NCI-H1092 (cell line): ENCODE data around the gene PTPN3.

Experiments
- DNase-seq: peaks from one replicate; lab custom pipeline; 2025; lab: John Stamatoyannopoulos, UW

PTPN3 gene

DNA sequence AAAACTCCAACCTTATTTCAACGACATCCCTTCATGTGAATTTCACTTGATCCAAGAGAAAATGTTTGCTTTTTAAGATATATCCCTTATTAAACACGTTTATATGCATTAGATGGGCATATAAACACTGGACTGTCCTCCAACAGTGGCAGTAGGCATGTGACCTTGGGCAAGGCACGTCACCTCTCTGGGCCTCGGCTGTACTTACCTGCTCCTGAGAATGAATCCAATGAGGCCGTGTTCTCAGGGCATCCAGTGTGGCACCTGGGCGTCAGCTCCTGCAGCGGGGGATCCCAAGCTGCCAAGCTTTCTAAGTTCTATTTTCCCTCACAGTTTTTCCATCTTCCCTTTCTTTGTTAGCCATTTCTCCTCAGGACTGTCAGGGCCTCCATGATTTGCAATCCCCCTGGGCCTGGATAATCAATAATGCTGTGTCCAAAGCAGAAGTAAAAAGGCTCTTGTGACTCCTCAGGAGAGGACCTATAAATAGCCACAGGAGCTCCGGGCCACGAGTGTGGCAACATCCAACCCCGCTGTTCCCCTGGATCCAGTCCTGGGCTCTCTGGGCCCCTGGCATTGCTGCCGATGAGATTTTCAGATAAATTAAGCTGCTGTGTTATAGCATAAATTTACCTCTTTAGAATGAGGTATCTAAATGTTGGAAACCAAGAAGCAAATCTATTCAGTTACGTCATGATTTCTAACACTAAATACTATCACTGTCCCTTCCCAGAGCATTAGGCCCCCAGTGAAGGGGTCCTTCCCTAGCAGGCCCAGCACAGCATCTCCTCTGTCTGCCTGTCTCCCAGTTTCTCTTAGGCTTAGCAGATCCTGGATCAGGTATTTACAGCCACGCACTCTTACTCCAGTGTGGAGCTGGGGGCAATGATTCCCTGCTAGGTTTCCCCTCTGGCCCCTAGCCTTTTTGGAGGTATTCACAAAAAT is 76.8 kb downstream of the PTPN3 start:
- DNase-seq = no peak

DNA sequence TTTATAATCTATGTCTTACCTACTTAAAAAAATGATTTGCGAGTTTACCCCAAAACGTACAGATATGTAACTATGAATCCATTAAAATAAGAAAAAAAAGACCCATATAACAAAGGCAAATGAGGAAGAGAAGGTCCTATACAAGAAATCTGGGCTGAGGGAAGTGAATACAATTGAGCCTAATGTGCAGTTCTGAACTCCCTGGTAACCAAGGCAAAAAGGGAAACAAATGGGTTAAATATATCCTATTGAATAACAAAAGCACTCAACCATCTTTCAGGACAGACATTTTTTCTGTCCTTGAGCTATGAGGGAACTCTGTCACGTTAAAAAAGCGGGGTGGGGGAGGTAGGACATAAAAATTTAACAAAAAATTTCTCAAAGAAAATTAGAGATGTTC is 78.6 kb downstream of the PTPN3 start:
- DNase-seq = no peak

GRCh38 chr9:109418827-109419226 is 79.3 kb downstream of the PTPN3 start:
- DNase-seq = no peak

- no peak for DNase-seq
Measured at GRCh38 chr9:109417585-109418544, 80.2 kb downstream of the PTPN3 start.

DNA sequence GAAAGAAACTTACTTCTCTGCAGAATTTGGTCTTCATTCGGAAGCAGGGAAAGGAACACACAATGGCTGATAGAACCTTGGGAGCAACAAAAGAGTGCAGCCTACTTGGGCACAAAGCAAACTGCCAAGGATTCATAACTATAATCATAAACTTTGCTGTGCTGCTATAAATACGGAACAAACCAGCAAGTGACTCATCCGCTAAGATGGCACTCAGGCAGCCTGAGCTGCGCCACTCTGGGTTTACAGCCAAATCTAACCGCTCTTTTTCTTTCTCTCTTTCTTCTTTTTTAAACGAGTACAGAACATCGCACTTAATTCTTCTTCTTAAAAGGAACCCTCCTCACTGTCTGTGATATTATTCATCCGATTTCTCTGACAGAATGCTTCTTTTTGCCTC is 81.1 kb downstream of the PTPN3 start:
- no peak for DNase-seq

- no peak for DNase-seq
Measured at GRCh38 chr9:109416135-109416706, 81.9 kb downstream of the PTPN3 start.

DNA sequence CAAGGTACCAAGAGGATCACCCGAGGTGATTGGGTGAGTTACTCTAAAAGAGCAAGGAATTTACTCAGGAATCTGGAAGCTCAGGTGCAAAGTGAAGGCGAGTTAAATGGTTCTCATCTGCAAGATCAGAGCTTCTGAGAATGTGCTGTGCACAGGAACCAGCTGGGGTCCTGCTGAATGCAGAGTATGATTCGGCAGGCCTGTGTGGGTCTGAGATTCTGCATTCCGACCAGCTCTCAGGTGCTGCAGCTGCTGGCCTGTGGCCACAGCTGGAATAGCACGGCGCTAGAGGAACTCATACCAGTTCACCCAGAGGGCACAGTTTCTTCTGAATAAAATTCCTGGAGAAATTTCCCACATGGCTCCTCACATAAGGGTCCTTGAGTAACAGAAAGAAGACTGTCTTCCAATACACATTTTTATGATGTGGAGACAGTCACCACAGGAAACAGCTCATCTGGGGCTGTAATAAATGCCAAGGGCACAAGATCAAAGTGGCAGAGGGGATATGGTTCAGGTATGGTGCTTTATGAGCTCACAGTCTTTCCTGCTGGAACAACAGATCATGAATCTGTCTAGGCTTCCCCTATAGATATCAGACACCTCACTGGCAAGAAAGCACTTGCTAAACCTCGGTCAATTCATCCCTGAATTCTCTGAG is 83.9 kb downstream of the PTPN3 start:
- no peak for DNase-seq

GRCh38 chr9:109411798-109412352 is 86.2 kb downstream of the PTPN3 start:
- no peak for DNase-seq

DNA sequence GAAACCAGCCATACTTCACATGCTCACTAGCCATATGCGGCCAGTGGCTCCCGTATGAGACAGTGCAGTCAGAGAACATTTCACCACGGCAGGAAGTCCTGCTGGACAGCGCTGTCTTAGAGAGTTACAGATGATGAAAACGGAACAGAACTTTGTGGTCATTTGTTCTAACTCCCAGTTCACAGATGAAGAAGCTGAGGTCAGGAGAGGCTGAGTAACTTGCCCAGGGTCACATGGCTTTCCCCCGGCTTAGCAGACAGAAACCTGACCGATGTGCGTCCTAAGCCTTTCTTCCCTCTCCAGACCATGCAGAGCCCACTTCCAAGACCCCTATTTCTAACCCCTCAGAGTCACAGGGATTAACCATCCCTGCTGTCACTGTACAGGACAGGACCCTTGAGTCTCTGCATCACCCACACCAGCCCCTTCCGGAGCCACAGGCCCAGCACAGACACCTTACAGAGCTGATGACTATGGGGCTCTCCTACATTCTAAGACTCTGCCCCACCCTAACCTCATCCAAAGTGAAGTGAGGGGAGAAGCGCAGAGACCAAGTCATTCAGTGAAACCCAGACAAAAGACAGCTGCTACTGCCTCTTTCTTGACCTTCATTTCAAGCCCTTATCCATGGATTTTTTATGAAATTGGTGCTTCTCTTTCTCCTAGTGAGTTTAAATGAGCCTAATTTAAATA is 86.9 kb downstream of the PTPN3 start:
- no peak for DNase-seq

GRCh38 chr9:109409773-109410397 is 88.2 kb downstream of the PTPN3 start:
- DNase-seq = no peak

- no peak for DNase-seq
Measured at GRCh38 chr9:109408759-109409462, 89.2 kb downstream of the PTPN3 start.

DNA sequence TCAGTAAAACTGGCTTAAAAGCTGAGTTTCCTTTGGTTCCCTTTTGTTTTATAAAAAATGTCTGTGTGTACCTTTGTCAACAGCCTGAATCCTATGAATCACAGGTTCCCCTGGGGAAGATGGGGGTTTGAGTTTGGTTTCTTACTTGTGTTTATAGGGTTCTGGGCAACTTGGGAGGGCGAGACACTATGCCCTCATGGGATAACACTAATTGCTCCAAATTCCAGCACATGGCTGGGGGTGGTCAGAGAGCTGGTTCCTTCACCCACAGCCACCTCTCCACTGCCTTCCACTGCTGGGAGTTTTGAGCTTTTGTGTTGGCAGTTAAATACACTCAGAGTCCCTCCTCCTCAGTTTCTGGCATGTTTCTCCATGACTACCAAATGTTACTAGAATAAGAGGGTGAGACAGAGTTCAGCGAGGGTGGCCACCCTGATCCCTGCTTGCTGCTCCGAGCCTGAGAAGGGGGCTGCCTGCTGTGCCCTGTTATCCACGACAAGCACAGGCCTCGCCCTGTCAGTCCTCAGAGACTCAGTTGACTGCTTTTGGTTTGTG is 94.3 kb downstream of the PTPN3 start:
- no peak for DNase-seq

DNA sequence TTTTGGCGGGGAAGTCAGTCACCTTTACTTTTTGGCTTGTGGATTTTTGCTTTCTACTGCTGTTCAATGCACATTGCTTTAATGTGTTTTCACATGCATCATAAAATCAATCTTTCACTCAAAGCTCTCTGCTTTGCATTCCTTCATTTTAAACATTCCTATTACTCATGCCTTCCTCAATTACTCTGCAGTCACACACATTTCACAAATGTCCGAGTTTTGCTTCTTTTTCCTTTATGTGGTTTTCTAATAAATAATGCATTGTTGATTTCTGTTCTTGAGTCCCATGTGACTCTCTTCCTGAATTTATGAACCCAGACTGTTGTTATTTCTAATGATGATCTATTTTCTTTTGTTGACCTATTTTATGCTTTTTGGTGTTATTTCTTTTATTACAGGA is 95.0 kb downstream of the PTPN3 start:
- DNase-seq = no peak

- no peak for DNase-seq
Measured at GRCh38 chr9:109401990-109402318, 96.2 kb downstream of the PTPN3 start.

DNA sequence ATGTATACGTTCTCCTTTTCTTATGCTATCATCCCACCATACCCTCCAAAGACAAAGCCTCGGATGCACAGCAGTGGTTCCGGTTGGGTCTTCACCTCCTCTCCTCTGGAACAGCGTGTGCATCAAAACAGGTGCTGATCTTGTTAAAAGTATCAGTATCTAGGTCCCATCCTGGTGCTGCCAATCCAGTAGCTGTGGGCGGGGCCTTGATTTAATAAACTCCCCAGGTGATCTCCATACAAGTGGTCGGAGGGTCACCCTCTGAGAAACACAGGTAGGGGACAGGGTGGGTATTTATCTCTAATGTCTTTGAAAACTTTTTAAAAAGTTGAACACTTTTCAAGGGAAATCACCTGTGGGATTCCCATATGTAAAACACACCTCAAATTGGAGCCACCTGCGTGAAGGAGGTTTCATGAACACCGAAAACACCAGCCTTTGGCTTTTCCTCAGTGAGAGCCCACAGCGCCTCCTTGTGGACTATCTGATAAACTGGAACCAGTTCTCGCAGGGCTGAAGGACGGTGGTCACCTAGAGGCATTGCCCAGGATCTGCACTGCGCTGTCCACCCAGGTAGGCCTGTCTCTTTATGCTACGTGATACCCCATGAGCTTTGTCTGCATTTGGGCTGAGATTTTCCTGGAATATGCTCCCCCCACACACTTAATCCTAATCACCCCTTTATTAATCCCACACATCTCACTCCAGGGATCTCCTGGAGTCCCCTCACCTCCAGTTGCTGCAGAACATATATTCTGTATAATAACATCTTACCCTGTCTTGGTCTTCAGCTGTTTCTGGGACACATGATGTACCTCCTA is 96.7 kb downstream of the PTPN3 start:
- peak; percentile 65 for DNase-seq

DNA sequence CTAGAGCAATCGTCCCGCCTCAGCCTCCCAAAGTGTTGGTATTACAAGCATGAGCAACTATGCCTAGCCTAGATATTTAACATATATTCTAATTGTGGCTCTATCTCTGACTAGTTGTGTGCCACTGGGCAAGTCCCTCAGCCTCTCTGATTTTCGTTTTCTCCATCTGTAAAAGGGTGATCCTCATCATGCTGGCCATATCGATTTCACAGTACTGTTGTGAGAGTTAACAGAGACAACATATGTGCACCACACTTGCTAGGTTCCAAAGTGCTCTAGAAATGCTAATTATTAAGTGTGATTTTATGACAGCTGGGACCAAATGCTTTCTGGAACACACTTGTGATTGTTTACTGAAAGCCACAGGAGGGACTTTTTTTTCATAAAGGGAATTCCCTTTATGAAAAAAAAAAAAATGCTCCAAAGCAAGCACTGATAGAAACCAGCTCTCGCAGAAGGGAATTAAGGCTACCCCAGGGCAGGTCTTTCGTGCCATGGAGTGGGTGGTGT is 98.8 kb downstream of the PTPN3 start:
- no peak for DNase-seq

- DNase-seq = no peak
Measured at GRCh38 chr9:109391176-109391575, 106.9 kb downstream of the PTPN3 start.

GRCh38 chr9:109387856-109388255 is 110.3 kb downstream of the PTPN3 start:
- no peak for DNase-seq

- DNase-seq = no peak
Measured at GRCh38 chr9:109387206-109387605, 110.9 kb downstream of the PTPN3 start.
